Activated T-cell treated with anti-CD3 and anti-CD28 coated beads, Interleukin-2, amount 50 U/mL, for 24 hours (primary cell): ENCODE data around the gene DRC7.

Source experiments
- DNase-seq: peaks from one replicate; pipeline ENCODE4 v3.0.0-alpha.2; 2020
- H3K27ac Mint-ChIP-seq: 2 replicates; pipeline ENCODE4 v1.8.0; 2020; ENCODE audit warnings: mild to moderate bottlenecking, mixed read lengths
- H3K27me3 Mint-ChIP-seq: 2 replicates; pipeline ENCODE4 v1.8.0; 2020; ENCODE audit warnings: mixed read lengths
- H3K36me3 Mint-ChIP-seq: 2 replicates; pipeline ENCODE4 v1.8.0; 2020; ENCODE audit warnings: low read depth, mixed read lengths
- H3K4me1 Mint-ChIP-seq: 2 replicates; pipeline ENCODE4 v1.8.0; 2020; ENCODE audit warnings: low read depth, mixed read lengths
- H3K4me3 Mint-ChIP-seq: 2 replicates; pipeline ENCODE4 v1.8.0; 2020; ENCODE audit warnings: mild to moderate bottlenecking, moderate library complexity, mixed read lengths
- H3K9me3 Mint-ChIP-seq: 2 replicates; pipeline ENCODE4 v1.8.0; 2020; ENCODE audit warnings: mixed read lengths

The DRC7 gene

DNA sequence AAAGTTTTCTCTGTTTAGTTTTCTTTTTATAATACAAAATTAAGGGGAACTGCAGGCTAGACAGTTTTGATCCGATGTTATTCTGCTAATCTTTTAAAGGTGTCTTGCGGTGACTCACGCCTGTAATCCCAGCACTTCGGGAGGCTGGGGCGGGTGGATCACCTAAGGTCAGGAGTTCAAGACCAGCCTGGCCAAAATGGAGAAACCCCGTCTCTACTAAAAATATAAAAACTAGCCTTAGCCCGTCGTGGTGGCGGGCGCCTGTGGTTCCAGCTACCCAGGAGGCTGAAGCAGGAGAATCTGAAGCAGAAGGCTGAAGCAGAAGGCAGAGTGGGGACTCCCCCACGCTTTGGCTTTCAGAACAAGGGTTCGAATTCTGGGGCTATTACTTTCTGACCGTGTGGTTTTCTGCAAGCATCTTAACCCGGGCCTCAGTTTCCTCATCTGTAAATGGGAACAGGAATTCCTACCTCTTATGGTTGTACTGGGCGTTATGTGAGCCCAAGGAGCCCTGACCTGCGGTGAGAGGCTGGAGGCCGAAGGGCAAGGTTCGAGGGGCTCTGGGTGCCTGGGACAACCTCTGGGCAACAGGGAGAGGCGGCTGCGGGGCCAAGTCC lies 39.8 kb downstream of the DRC7 start:
- H3K9me3 Mint-ChIP-seq: peaks cover 6% of the 10 kb centered on the region
- no peaks in the 10 kb centered on the region for H3K27me3 Mint-ChIP-seq
- H3K27ac Mint-ChIP-seq: peak overlapping the region; percentile 96
- no peak for DNase-seq
- H3K4me1 Mint-ChIP-seq: peaks cover 30% of the 10 kb centered on the region
- H3K4me3 Mint-ChIP-seq: peak overlapping the region; percentile 90
- H3K36me3 Mint-ChIP-seq: peaks cover 50% of the 10 kb centered on the region

DNA sequence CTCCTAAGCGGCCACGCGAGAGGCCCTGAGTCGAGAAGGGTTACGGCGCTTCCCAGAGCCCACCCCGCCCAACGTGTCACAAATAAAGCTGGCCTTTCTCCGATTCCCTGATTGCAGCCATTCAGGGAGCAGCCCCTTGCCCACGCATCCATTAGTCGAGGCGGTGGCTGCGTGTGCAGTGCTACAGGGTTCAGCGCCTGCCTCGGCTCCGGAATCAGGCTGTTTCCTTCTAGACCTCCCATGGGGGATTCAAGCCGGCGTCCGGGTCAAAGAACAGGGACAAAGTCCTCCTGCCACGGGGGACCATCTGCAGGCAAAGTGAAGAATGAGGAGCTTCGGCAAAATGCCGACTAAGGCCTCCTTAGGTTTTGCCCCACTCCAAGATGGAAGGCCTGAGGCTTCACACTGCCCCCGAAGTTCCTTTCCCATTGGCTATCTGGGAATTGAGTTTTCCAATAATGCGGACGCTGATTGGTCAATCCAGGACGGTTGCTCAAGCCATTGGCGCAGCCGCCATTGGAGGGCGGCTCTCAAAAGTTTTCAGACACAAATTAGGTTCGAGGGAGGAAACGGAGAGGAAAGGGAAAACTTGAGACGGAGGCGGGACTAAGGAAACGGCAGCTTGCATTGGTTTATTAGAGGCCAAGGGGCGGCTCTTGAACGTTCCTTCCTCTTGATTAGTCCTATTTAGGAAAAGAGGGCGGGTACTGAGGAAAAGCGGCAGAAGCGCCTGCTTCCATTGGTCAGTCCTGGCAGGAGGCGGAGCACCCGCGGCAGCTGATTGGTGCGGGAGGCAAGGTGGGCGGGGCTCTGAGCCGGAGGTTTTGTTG lies 40.5 kb downstream of the DRC7 start:
- H3K36me3 Mint-ChIP-seq: peaks cover 52% of the 10 kb centered on the region
- peak overlapping the region; percentile 90 for H3K4me3 Mint-ChIP-seq
- H3K27me3 Mint-ChIP-seq: no peaks in the 10 kb centered on the region
- DNase-seq: peak; percentile 97
- H3K4me1 Mint-ChIP-seq: peaks cover 30% of the 10 kb centered on the region
- H3K9me3 Mint-ChIP-seq: peaks cover 6% of the 10 kb centered on the region
- peak overlapping the region; percentile 96 for H3K27ac Mint-ChIP-seq

DNA sequence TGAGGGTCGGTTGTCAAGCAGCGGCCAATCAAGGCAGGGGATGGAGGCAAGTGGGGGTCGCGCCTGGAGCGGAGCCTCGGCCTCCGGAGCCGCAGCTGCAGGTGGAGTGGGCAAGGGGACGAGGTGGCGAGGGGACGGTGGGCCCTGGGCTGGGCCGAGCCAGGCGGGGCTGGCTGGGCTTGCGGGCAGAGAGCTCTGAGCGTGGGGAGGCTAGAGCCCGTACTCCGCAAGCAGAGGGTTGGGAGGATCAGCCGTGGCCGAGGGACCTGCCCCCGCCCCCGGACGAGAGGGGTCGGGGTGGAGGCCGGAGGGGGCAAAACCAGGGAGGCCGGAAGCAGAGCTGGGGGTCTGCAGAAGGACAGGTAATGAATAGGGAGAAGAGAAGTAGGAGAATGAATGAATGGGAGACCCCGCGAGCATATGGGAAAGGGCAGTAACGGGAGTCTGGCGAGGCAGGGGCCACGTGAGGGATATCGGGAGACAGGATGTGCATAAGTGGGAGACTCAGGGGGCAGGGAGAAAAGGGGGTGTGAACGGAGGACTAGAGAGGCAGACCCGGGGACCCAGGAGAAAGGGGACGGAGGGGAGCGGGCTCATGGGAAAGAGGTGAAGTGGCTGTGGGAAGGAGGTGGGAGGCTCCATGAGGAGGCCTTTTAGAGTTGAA lies 41.3 kb downstream of the DRC7 start, which contains the start of gene KATNB1:
Gene KATNB1, plus strand, starts transcription at position 16 of the 664 bp plus-strand sequence. CDS start 1,474 bp downstream, outside the sequence.
- Mint-ChIP-seq H3K36me3 (peaks cover 54% of the 10 kb centered on the region), H3K27me3 (no peaks in the 10 kb centered on the region), H3K9me3 (peaks cover 6% of the 10 kb centered on the region), H3K4me3 (peak within 1 kb of the TSS; percentile 90), H3K4me1 (peaks cover 30% of the 10 kb centered on the region), H3K27ac (peak within 1 kb of the TSS; percentile 96)
- DNase-seq: no peak

DNA sequence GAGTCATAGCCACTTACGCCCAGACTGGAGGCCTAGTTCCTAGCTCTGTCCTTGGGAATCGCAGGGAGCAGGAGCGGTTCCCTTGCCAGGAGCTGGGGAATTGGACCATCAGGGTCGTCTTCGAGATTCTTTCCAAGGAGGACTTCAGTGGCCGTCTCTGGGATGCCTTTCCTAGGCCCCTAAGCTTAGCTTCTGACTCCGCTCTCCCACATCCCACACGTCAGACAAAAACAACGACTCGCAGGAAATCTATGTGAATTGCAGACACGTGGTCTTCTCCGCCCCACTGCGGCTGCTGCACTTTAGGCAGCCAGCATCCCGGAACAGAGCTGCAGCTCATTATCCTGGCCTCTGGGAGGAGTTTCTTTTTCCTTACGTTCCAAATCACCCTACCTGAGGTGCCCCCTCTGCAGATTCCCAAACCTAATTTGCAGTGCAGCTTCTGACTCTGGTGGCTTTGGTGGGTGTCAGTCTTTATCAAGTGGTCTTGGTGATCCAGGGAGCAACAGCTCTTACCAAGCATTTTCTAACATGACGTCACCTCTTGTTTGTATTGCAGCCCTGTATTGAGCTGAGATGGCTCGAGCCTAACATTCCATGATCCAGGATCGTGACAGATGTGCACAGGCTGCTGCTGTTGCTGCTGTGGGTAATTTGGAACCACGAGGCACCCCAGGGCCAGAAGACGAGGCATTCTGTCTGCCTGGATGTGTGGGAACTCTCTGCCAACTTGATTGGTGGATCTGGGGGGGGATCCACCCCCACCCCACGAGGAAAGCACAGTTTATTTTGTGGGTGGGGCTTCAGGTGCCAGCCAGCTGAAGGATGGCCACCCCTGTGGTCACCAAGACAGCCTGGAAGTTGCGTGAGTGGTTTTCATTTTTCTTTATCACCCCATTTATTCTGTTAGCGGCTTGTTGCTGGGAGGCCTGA lies 42.1 kb downstream of the DRC7 start:
- Mint-ChIP-seq H3K4me3 (peak overlapping the region; percentile 90), H3K9me3 (peaks cover 6% of the 10 kb centered on the region), H3K27ac (peak overlapping the region; percentile 96), H3K36me3 (peaks cover 61% of the 10 kb centered on the region), H3K27me3 (no peaks in the 10 kb centered on the region), H3K4me1 (peaks cover 30% of the 10 kb centered on the region)
- DNase-seq: peak; percentile 61

DNA sequence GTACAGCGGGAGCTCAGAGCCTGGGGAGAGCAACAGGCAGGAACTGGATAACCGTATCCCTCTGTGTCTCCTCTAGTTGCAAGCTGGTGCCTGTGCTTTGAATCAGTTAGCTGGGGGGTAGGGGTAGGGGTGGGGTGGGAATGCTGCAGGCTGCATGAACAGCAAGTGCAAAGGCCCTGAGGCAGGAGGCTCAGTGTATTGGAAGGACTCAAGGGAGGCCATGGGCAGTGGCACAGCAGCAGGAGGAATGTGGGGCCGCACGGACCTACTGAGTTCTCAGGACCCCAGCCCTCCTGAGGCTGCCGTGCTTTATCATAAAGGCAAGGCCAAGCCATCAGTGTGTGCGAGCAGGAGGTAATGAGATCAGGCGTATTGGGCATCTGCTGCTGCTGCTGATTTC lies 44.2 kb downstream of the DRC7 start:
- H3K4me1 Mint-ChIP-seq: peaks cover 27% of the 10 kb centered on the region
- peaks cover 71% of the 10 kb centered on the region for H3K36me3 Mint-ChIP-seq
- no peak for DNase-seq
- H3K4me3 Mint-ChIP-seq: no peak overlapping the region
- H3K27ac Mint-ChIP-seq: no peak overlapping the region
- H3K27me3 Mint-ChIP-seq: no peaks in the 10 kb centered on the region
- H3K9me3 Mint-ChIP-seq: no peaks in the 10 kb centered on the region

DNA sequence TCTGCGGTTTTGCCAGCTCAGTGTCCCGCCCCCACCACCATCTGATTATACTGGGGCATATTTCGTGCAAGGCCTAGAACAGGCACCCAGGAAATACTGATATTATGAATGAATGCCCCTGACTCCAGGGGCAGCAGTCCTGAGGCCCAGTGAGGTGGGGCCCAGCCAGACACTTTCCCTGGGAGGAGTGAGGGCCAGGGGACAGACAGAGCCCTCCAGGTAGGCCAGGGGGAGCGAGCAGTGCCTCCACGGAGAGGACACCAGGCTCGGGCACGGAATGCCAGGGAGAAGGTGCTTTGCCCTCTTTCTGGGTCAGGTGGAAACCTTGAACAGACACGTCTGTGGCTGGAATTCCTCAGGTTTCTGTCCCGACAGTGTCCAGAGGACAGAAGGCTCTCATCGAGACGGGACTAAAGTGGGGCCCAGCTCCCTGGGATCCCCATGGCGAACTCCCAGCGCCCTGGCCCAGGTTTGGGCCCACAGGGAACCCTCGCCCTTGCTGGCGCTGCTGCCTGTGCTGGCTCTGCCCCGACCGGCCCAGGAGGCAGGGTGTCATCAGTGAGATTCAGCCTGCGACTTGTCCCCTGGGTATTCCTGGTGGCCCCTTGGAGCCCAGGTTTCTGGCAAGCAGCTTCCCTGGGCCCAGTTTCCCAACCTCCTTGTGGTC lies 45.3 kb downstream of the DRC7 start:
- H3K27ac Mint-ChIP-seq: no peak overlapping the region
- H3K9me3 Mint-ChIP-seq: no peaks in the 10 kb centered on the region
- no peak for DNase-seq
- H3K36me3 Mint-ChIP-seq: peaks cover 78% of the 10 kb centered on the region
- peaks cover 21% of the 10 kb centered on the region for H3K4me1 Mint-ChIP-seq
- H3K4me3 Mint-ChIP-seq: no peak overlapping the region
- no peaks in the 10 kb centered on the region for H3K27me3 Mint-ChIP-seq

DNA sequence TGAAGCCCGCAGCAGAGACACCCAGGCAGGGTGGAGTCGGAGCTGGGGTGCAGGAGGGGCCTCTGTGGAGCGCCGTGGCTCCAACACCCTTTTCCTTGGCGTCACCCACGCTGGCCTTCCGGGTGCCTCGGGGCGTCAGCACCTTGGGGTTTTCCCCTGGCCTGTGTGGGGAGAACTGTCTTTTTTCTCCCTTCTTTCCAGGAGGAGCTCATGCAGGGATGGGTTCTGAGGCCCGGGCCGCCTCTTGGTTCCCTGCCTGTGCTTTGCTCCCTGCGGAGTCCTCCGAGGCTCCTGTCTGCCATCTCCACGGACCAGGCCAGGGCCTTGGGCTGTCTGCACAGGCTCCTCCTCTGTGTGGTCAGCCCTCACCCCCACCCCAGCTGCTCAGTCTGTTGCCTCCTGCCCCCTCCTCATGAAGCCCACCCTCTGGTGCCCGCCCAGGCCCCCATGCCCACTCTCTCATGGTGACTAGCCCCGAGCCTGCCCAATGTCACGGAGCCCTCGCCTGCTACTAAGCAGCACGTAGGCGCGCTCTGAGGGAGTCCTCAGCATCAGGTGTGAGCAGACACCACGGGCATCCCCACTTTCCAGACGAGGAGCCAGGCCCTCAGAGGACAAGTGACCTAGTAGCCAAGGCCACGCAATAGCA lies 45.9 kb downstream of the DRC7 start:
- Mint-ChIP-seq H3K9me3 (no peaks in the 10 kb centered on the region), H3K36me3 (peaks cover 78% of the 10 kb centered on the region), H3K27ac (no peak overlapping the region), H3K4me3 (no peak overlapping the region), H3K4me1 (peaks cover 20% of the 10 kb centered on the region), H3K27me3 (no peaks in the 10 kb centered on the region)
- DNase-seq: no peak

DNA sequence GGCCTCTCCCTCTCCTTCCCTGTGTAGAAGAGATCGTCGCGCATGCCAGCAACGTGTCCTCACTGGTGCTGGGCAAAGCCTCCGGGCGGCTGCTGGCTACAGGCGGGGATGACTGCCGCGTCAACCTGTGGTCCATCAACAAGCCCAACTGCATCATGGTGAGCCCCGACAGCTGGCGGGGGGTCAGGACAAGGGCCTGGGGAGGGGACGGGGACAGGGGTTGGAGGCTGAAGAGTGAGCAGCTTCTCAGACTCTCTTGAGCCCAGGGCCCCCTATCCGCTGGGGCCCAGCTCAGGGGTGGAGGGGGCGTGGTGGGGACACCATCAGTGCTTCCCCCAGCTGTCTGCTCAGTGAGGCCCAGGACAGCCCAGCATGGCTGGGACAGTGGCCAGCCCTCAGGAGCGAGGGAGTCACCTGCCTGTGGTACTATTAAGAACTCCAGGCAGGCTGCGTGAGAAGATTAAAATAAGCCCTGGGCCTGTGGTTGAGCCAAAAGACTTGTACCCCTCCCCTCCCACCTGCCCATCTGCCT lies 47.1 kb downstream of the DRC7 start:
- Mint-ChIP-seq H3K27ac (no peak overlapping the region), H3K36me3 (peaks cover 72% of the 10 kb centered on the region), H3K9me3 (no peaks in the 10 kb centered on the region), H3K4me1 (peaks cover 12% of the 10 kb centered on the region), H3K27me3 (no peaks in the 10 kb centered on the region), H3K4me3 (no peak overlapping the region)
- no peak for DNase-seq

DNA sequence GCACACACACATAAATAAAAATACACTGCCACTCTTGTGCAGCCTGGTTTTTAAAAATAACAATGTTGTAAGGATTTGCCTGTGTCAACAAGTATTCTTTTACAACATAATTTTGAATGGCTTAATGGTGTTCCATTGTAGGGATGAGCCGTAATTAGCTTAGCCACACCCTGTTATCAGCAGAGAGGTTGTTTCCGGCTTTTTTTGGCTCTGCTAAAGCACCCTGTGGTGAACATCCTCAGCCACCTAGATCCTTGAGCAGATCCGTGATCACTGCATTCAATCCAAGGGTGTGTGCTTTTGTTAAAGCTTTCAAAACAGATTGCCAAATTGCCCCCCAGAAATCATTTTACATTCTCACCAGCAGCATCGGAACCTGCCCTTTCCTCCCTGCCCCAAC lies 47.9 kb downstream of the DRC7 start:
- Mint-ChIP-seq H3K4me3 (no peak overlapping the region), H3K27me3 (no peaks in the 10 kb centered on the region), H3K4me1 (peaks cover 4% of the 10 kb centered on the region), H3K27ac (no peak overlapping the region), H3K36me3 (peaks cover 70% of the 10 kb centered on the region), H3K9me3 (no peaks in the 10 kb centered on the region)
- DNase-seq: no peak

DNA sequence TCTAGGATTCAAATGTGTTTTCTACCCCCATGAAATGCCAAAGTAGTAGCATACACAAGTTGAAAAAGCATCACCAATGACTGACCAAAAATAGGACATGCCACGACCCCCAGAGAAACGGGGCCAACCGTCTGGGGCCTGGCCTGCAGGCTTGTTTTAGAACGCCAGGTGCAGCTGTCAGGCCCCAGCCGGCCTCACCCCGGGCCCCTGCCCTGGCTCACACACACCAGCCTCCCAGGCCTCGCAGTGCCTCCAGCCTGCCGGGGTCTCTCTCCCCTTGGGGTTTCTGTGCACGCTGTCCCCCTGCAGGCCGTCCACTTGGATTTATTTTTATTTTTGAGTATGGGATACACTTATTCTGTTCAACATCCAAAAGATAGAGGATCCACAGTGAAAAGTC lies 48.9 kb downstream of the DRC7 start:
- Mint-ChIP-seq H3K36me3 (peaks cover 66% of the 10 kb centered on the region), H3K4me3 (no peak overlapping the region), H3K9me3 (no peaks in the 10 kb centered on the region), H3K27ac (no peak overlapping the region), H3K27me3 (no peaks in the 10 kb centered on the region), H3K4me1 (no peaks in the 10 kb centered on the region)
- DNase-seq: no peak

DNA sequence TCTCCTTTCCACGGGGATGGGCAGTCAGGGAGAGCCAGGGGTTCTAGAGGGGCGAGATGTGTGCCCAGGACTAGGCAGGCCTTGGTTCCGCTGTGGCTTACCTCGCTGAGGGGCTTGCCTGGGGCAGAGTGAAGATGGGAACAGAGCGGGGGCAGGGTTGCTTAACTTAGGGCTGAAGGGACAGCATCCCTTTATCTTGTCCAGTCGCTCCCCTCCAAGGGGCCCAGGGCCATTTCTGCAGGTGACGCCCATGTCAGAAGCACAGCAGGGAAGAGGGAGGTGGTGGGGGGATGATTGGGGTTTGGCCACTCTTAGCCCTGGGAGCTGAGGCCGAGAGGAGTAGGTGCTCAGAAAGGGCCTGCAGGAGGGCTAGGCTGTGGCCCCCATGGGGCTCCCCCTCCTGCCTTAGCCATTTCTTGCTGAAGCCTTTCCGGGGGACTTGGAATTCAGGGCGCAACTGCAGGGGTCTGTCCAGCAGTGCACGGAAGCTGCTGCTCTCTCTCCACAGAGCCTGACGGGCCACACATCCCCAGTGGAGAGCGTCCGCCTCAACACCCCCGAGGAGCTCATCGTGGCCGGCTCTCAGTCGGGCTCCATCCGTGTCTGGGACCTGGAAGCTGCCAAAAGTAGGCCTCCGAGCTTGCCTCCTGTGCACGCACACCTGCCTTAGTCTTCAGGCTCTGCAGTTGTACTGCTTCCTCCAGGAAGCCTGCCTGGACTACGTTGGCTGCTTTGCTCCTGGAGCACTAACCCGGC lies 49.5 kb downstream of the DRC7 start:
- no peak for DNase-seq
- no peak overlapping the region for H3K4me3 Mint-ChIP-seq

DNA sequence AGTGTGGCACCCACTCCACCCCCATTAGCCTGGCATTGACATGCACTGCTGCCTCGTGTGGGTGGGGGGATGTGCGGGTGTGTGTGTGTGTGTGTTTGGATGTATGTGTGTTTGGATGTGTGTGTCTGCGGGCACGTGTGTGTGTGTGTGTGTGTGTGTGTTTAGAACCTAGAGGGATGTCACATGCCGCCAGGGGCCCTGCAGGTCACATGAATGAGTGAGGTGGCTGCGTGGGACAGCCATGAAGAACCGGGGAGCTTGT lies 50.0 kb downstream of the DRC7 start:
- Mint-ChIP-seq H3K27me3 (no peaks in the 10 kb centered on the region), H3K9me3 (no peaks in the 10 kb centered on the region), H3K36me3 (peaks cover 64% of the 10 kb centered on the region), H3K27ac (no peak overlapping the region), H3K4me3 (no peak overlapping the region), H3K4me1 (no peaks in the 10 kb centered on the region)
- no peak for DNase-seq

More for the DNA sequence above, 49.5 kb downstream of the DRC7 start:
- H3K4me1 Mint-ChIP-seq: no peaks in the 10 kb centered on the region
- no peak overlapping the region for H3K27ac Mint-ChIP-seq
- no peaks in the 10 kb centered on the region for H3K9me3 Mint-ChIP-seq
- peaks cover 65% of the 10 kb centered on the region for H3K36me3 Mint-ChIP-seq
- no peaks in the 10 kb centered on the region for H3K27me3 Mint-ChIP-seq

DNA sequence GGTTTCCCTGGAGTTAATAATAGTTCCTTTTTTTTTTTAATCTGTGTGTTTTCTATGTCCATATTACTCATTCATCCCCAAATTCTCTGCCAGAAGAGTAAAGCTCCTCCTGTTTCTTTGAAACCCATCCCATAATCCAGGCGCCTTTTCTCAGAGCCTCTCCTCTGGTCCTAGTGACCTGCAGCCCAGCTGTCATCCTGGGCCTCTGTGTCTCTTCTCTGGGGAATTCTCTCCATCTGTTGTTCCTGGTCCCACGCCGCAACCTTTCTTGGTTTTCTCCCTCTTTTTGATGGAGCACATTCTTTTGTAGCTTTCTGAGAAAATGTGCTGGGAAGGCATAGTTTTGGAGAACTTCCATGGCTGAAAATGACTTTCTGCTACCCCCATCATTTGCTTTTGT lies 51.2 kb downstream of the DRC7 start:
- H3K27me3 Mint-ChIP-seq: no peaks in the 10 kb centered on the region
- H3K9me3 Mint-ChIP-seq: no peaks in the 10 kb centered on the region
- H3K4me1 Mint-ChIP-seq: no peaks in the 10 kb centered on the region
- H3K27ac Mint-ChIP-seq: no peak overlapping the region
- peaks cover 72% of the 10 kb centered on the region for H3K36me3 Mint-ChIP-seq
- no peak for DNase-seq
- H3K4me3 Mint-ChIP-seq: no peak overlapping the region
